T follicular helper cell (primary cell): ENCODE data around the gene MEX3B.
"Not testable (repeated sequence)": the region's sequence is repeated elsewhere in the genome, so short reads cannot be mapped to it uniquely, and the experiment has no call there.

Source experiments
- DNase-seq: peaks from one replicate; pipeline ENCODE4 v3.0.0-alpha.2; 2020; ENCODE audit warnings: low read depth

MEX3B gene

GRCh38 chr15:82005239-82005638 lies 40.6 kb downstream of the MEX3B start:
- no peak for DNase-seq

- no peak for DNase-seq
Measured at GRCh38 chr15:82003916-82004315, 41.9 kb downstream of the MEX3B start.

GRCh38 chr15:81995081-81995480 lies 50.7 kb downstream of the MEX3B start:
- not testable (repeated sequence) for DNase-seq

GRCh38 chr15:81992523-81992922 lies 53.3 kb downstream of the MEX3B start:
- no peak for DNase-seq
